GM19035 (cell line): Measurements from ENCODE around the gene NETO1.

Source experiments
- ATAC-seq: cut with Tn5 transposase; IDR thresholded peaks from one replicate; pipeline ENCODE4 v1.9.1; 2021; ENCODE audit not compliant: unreplicated experiment

The NETO1 gene, protein sequence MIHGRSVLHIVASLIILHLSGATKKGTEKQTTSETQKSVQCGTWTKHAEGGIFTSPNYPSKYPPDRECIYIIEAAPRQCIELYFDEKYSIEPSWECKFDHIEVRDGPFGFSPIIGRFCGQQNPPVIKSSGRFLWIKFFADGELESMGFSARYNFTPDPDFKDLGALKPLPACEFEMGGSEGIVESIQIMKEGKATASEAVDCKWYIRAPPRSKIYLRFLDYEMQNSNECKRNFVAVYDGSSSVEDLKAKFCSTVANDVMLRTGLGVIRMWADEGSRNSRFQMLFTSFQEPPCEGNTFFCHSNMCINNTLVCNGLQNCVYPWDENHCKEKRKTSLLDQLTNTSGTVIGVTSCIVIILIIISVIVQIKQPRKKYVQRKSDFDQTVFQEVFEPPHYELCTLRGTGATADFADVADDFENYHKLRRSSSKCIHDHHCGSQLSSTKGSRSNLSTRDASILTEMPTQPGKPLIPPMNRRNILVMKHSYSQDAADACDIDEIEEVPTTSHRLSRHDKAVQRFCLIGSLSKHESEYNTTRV

GRCh38 chr18:72867746-72868584, at the start of gene NETO1:
TSS of gene NETO1 (minus strand) at chr18:72867987. CDS start at chr18:72867291, 696 bp downstream.
- no peak for ATAC-seq

- ATAC-seq, result no peak
Measured at GRCh38 chr18:72910045-72910444, 42.3 kb upstream of the NETO1 start.

- no peak for ATAC-seq
Measured at GRCh38 chr18:72908181-72908580, 40.4 kb upstream of the NETO1 start.

- no peak for ATAC-seq
Measured at GRCh38 chr18:72903033-72903432, 35.2 kb upstream of the NETO1 start.

- ATAC-seq, result no peak
Measured at GRCh38 chr18:72899338-72899737, 31.6 kb upstream of the NETO1 start.

- no peak for ATAC-seq
Measured at GRCh38 chr18:72898870-72899269, 31.1 kb upstream of the NETO1 start.

GRCh38 chr18:72895548-72895947, 27.8 kb upstream of the NETO1 start:
- no peak for ATAC-seq

GRCh38 chr18:72878561-72878960, 10.8 kb upstream of the NETO1 start:
- ATAC-seq, result no peak

GRCh38 chr18:72878143-72878542, 10.4 kb upstream of the NETO1 start:
- ATAC-seq, result no peak

- no peak for ATAC-seq
Measured at GRCh38 chr18:72871091-72871490, 3.3 kb upstream of the NETO1 start.

DNA sequence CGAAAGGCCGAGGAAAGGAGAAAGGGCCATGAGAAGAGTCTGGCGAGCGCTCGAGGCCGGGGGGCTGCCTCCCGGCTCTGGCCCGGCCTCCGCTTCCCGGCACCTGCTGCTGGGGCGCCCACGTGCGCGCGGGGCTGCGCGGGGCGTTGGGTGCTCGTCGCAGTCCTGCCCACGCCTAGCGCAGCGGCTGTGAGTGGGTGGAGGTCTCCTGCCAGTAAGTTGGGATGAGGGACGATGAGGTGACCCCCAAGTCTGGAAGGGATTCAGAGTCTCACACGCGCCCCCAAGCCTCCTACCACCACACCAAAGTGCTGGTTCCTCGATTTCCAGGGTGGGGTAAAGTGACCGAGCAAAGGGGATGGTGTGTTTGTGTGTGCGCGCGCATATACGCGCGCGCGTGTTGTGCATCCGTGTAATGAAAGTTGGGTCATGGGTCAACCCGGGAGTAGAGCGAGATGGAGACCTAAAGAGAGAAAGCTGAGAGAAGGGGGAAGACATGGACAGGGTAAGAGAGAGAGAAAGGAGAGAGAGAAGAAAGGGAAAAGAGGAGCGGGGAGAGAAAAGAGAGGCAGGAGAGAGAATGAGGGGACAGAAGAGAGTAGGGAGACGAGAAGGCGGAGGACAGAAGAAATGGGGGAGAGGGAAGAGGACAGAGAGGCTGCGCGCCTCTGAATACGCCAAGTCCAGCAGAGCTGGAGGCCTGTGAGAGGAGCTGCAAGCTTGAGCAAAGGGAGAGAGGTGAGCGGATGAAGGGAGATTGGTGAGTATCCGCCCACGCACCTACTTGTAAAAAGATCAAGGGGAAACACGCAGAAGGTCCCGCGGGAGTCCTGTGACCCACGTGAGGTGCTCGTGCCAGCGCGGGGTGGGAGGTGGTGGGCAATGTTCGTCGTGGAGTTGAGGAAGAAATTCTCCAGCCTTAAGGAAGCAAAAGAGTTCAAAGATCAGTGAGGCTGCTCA, 1.7 kb upstream of the NETO1 start:
- ATAC-seq, result no peak

GRCh38 chr18:72868585-72869225, 918 bp upstream of the NETO1 start:
- no peak for ATAC-seq

DNA sequence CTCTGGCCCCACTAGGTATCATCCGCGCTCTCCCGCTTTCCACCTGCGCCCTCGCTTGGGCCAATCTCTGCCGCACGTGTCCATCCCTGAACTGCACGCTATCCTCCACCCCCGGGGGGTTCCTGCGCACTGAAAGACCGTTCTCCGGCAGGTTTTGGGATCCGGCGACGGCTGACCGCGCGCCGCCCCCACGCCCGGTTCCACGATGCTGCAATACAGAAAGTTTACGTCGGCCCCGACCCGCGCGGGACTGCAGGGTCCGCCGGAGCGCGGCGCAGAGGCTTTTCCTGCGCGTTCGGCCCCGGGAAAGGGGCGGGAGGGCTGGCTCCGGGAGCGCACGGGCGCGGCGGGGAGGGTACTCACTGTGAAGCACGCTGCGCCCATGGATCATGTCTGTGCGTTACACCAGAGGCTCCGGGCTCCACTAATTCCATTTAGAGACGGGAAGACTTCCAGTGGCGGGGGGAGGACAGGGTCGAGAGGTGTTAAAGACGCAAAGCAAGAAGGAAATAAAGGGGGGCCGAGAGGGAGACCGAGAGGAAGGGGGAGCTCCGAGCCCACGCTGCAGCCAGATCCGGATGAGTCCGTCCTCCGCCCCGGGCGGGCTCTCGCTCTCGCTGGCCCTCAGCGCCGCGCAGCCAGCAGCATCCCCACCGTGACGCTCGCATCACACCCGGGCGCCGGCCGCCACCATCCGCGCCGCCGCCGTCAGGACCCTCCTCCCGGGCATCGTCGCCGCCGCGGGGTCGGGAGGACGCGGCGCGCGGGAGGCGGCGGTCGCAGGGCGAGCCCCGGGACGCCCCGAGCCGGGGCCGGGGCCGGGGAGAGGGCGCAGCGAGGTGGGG, 664 bp downstream of the NETO1 start:
- ATAC-seq, result no peak

- no peak for ATAC-seq
Measured at GRCh38 chr18:72866442-72866900, 1.3 kb downstream of the NETO1 start.

GRCh38 chr18:72863754-72864153, 4.0 kb downstream of the NETO1 start:
- ATAC-seq, result no peak

GRCh38 chr18:72859088-72859487, 8.7 kb downstream of the NETO1 start:
- ATAC-seq, result no peak

GRCh38 chr18:72849671-72850070, 18.1 kb downstream of the NETO1 start:
- no peak for ATAC-seq

DNA sequence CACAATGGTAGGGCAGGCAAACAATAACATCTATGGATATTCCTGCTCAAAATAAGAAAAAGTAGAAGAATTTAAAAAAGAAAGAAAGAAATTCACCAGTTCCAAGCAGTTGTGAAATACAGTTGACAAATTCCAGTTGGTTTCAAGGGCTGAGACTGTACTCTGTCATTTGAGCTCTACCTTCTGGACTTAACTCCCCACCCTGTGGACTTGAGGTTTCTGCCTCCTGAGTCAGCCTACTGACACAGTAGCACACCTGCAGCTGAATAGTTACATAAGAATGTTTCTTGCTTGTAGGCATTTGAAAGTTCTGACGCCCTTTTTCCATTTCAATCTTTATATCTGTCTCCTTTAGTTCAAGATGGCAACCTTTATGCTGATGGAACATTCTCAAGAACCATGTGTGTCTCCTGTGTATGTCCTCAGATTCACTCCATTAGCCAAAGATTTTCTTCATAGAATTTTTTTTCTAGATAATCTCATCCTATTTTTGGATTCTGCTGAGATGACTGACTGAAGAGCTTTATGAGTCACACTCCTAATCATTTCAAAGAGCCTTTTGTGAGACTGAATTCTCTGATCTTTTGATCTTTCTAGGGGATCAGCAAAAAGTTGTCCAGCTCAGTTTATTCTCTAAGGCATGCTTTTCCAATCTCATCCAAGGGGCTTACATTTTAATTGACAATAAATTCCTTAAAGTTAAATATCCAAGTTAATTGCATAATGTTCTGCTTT, 19.1 kb downstream of the NETO1 start:
- ATAC-seq, result no peak

DNA sequence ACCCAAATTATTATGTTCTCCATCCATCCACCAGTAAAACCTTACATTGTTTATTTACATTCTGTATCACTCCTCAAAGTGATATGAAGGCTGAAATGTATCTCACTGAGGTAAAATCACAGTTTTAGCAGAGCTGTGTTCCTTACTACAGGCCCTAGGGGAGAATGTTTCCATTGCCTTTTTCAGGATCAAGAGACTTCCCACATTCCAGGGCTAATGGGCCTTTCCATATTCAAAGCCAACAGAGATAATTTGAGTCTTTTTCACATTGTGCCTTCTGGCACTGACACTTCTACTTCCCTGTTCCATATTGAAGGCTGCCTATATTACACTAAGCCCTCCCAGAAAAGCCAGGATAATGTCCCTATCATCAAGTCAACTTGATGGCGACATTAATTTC, 20.0 kb downstream of the NETO1 start:
- ATAC-seq, result no peak
